GM19372 (cell line): ENCODE results near the gene NUP93.
A peak's percentile ranks its signal among the peaks of the same experiment; 100 is the strongest.

ENCODE experiments used
- ATAC-seq: cut with Tn5 transposase; IDR thresholded peaks from one replicate; pipeline ENCODE4 v1.9.1; 2021; ENCODE audit warnings: mild to moderate bottlenecking, low read depth, moderate library complexity; ENCODE audit not compliant: unreplicated experiment

Gene NUP93

DNA sequence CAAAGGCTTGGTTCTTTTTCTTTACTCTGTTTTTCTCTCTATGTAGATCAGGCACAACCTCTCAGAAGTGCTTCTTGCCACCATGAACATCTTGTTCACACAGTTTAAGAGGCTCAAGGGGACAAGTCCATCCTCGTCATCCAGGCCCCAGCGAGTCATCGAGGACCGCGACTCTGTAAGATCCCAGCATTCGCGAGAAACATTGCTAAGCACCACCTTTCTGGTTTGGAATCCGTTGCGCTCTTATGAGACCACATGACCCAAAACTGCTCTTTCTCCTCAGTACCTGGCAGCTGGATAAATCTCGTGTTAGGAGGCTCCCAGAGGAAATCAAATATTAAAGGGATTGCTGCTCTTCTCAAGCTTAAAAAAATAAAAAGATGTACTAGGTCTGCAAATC, 111.7 kb downstream of the NUP93 start:
- ATAC-seq: no peak

DNA sequence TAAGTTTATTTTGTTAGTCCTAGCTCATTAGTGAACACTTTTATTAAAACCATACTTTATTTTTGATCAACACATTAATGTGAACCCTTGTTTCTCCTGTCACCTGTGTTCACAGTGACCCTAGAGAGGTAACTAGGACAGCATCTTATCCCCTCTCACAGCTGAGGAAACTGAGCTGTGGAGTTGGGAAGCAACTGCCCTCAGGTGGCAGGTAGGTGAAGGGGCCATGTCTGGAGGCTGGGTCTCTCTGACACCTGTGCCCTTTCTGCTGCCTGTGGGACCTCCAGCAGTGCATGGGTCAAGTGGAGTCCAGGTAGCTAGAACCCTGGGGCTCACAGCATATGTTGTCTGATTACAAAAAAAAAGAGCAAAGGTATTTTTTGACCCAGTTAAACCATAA, 112.2 kb downstream of the NUP93 start:
- ATAC-seq: no peak

DNA sequence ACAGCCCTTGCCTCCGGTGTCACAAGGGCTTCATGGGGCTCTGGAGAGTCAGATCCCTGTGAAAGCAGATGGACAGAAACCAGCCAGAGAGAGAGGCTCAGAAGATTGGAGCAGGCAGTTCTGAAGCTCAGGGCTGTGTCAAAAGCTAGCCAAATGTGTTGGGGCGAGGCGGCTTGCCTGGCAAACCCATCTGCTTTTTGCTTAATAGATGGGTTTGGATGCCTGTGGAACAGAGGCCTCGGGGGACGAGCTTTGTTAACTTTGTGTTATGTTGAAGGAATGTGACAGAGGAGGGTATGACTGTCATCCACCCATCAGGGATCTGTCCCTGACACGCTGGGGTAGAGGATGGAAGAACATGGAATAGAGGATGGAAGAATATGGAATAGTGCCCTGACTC, 114.1 kb downstream of the NUP93 start:
- no peak for ATAC-seq

DNA sequence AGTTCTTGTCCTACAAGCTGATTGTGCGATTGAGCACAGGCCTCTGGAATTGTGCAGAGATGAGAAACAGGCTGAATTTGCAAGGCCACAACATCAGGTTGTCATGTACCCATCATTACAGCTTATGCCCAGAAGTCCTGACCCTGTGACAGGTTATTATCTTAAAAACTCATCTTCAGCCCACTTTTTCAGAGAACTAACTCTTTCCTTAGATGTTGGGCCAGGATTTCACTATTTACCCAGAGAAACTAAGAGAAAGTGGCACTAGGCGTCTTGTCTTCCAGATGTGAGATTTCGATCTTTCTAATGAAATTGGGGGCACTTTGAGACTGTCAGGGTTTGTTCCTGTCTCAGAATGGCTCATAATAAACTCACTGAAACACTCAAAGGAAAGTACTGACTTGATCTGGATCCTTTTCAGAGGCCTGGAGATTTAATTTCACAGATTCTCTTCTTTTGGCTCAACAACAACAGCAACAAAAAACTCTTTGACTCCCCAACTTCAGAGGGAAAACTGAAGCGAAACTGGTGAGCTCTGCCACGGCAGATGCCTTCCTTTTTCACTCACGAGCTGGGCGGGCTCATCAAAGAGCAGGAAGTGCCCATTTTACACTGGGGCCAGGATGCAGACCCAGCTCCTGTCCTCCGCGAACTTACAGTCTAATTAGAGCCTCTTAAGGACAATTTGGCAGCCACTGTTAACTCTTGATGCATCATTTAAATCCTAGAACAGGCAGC, 117.4 kb downstream of the NUP93 start:
- ATAC-seq: no peak

DNA sequence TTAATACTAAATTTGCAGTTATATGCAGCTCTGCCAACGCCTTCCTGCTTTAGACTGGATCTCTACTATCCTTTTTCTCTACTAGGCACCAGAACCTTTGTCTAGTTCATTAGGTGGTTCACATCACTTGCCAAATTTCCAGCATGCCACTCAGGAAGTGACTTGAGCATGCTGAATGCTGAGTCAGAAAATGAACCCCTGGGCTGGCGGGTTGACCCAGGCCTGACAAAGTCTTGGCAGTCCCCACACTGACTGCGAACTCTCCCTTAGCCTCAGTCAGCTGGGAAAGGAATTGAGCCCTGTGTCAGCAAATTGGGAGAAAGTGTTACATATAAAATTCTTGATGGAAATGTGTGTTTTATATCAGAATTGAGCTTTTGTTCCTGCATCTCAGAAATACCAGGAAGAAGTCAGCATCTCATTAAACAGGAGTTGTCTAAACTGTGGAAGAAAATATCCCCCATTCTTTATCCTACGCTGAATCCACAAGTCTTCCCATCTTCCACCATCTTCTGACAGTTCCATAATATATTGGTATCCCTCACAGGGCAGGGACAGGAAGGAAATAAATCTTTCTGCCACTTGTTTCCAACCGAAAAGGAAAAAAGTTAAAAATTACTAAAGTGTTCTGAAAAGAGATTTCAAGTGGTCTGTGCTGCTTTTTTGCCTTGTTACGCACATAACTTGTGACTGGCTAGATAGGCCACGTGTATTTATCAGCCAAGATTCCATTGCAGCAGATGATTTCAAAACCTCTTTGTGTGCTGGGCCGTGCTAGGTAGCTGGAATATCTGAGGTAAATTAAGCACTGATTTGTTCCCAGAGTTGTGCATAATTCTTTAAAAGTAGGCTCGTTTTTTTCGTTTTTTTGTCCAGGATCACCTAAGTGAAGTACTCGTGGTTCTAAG, 118.4 kb downstream of the NUP93 start:
- ATAC-seq: no peak

DNA sequence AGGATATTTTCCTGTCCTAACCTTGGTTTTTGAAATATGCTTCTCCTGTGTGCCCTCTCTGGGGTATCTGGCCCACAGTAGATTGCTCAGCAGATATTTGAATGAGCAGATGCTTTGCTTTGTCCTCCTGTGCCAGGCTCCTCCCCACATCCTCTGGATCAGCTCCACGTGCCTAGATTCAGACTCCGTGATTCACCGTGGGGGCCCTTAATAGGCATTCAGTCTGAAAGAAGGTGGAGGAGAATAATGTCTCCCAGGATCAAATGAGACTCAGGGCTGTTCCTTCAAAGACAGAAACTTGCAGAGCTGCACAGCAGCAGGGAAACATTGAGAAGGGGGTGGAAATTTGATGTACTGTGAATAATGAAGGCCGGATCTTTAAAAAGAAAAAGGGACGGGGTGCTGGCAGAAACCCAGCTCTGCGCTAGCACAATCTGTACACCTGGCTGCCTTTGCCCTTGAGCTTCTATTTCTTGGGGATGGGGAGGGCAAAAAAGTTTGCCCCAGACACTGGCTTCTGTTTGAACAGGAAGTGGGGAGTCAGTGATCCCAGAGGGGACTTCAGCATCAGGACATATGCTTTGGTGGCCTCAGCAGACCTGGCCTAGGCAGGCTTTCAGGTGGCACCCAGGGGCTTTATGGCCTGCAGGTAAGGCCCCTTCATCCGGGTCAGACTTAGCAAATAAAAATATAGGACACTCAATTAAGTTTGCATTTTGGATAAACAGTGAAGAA, 119.2 kb downstream of the NUP93 start:
- ATAC-seq: no peak

DNA sequence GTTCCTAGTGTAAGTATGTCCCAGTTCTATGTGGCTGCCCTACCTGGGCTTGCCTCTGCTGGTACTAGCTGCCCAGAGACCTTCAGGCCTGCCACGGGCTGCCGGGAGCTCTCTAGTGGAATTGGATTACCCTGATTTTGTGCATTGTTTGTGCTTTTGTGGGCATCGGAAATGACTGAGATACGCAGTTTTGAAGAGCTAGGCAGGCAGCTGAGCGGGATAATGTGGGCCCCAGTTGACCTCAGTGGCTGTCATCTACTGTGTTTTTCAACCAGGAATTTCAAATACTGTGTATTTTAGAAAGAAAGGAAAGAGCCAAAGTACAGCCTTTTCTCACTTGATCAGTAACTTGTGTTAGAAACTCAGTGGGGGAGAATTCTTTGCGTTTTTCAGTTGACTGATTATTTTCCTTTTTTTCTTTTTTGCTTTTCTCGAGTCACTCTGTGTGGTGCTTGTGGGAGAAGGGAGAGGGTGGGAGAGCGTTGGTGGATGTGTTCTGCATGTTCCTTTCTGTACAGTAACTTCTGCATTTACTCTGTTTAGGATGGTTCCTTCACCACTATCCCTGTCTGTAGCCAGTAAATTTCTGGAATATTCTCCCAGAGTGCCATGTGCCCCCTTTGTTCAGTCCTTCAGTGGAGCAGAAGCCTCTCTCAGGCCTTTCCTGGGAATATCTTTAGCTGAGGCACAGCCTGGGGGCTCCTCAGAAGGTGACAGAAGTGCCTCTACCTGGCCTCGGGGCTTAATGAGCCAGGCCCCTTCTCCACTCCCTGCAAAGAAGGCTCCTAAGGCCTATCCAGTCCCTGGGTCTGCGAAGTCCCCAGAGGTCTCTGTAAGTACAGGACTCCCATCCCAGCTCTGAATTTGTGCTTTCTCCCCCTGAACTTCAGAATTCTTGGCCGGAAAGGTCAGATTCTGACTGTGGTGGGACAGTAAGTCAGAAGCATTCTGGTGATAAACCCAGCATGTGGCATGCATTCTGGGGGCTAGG, 120.1 kb downstream of the NUP93 start:
- ATAC-seq: no peak

DNA sequence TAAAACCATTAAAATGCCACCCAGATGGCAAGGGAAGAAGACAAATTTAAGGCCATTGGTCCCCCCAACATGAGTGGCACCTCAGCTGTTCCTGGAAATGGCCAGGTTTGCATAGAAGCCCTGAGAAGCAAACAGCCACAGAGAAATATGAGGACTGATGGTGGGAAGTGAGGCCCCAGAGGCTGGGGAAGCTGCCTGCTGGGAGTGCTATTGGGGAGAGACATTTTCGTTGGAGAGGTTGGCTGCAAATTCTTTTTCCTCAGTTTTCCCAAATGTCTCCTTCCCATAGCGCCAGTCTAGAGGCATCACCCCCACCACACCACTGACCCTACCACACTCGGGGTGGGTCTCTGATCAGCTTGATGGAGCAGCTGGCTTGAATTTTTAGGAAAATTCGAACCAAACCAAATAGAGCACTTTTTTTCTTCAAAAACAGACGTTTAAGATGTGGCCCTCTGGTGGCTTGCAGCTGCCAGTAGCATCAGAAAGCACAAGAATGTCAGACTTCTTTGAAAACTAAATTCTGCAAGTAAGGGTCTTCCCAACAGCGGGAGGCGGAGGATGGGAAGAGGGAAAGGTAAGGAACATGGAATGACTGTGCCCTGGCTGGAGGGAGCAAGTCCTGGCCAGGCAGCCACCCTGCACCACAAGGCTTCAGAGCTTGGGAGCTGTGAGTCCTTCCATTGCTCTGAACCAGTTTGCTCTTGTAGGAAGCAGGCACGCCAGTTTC, 121.9 kb downstream of the NUP93 start:
- no peak for ATAC-seq

DNA sequence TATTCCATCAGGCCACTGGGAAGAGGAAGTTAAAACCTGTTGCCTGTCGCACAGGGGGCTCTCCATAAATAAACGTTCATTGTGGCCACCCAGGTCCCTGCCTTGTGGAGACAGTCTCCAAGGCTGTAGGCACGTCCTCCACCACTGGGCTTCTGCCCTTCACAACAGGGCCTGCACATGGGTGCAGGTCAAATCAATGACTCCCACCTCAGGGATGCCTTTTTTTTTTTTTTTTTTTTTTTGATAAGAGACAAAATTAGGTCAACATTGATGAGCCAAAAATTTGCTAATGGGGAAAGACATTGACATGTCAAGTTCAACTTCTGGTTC, 122.4 kb downstream of the NUP93 start:
- ATAC-seq: no peak

DNA sequence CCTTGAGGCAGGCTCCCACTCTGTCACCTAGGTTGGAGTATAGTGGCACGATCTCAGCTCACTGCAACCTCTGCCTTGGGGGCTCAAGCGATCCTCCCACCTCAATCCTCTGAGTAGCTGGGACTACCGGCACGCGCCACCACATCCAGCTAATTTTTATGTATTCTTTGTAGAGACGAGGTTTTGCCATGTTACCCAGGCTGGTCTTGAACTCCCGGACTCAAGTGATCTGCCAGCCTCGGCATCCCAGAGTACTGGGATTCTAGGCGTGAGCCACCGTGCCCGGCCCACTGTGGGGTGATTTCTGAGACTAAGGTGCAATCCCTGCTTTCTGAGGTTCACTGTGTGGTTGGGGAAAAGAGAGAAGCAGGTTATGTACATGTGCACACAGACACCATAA, 123.0 kb downstream of the NUP93 start:
- no peak for ATAC-seq

DNA sequence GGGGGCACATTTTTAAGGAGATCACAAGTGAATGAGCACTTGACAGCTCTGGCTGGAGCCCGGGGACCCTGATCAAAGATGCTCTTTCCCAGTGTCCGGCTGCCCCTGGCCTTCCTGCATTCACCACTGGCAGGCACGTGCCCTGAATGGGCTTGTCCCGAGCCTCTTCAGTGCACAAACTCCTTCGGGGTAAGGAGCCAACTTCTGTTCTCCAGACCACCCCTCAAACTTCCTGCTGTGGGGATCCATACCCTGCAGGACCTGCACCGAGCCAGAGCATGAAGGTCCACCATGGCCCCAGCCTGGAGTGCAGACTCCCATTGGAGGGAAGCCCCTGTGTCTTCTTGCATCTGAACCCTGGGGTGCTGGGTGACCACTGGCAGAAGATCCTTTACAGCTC, 125.3 kb downstream of the NUP93 start:
- ATAC-seq: no peak

DNA sequence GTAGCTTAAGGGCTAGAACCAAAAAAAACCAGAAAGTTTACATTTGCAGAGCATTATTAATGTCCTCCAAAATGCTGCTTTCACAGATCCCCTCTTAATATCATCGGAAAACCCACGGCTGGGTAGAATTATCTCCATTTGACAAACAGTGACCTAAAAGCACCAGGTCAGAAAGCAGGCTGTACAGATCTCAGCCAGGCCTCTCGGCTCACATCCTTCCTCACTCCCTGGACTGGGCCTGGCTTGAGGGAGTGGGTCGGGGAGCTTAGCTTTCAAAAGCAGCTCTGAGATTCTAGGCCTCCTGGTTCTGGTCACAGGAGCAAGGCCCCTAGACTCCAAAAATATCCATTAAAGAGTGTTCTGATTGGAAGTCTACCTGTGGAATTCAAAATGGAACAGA, 126.0 kb downstream of the NUP93 start:
- no peak for ATAC-seq

DNA sequence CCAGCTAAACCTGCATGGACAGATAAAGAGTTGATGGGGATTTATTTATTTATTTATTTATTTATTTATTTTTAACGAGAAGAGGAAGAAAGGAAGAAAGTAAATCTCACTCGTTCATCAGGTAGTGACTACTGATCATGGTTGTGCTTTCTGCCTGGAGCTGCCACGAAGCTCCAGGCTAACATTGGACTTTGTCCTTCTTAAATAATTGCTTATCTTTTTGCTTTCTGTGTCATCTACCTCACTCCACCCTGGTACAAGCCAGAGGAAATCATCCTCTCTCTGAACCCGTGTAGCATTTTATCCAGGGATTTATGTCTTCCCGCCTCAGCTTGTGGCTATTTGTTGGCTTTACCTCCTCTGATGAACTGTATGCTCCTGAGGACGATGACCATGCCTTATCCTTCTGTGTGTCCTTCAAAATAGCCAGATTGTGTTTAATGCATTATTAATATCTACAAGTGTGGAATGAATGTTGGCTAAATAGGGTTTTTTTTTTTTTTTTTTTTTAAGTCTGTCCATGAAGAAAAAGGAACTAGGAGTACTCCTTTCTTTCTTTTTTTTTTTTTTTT, 127.0 kb downstream of the NUP93 start:
- no peak for ATAC-seq

DNA sequence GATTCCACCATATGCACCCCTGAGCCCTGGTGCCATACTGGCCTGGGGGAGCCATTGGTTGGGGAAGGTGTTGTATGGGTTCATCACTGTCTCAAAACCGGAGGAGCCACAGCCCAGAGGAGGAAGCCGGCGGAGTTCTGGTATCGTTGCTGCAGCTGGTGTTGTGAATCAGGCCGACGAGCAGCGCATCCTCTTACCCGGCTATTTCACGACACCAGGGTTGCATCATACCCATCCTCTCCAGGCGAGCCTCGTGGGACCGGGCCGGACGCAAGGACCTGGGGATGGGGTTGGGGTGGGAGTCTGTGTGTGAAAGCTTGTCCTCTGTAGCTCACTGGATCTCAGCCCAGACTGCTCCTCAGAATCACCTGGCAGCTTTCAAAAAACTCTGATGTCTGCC, 128.4 kb downstream of the NUP93 start:
- no peak for ATAC-seq

DNA sequence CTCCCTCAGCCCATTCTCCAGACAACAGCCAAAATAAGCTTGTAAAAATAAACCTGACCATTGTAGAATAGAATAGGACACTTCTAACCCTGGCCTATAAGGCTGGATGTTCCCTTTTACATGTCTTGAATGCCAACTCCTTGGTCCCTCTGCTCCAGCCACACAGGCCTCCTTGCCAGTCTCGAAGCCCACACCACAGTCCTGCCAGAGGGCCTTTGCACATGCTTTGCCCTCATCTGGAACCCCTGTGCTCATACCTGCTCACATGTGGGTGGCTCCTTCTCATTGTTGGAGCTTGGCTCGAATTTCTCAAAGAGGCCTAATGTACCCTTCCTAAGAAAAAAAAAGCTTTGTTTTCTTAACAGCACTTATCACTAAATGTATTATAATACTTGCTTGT, 129.7 kb downstream of the NUP93 start:
- ATAC-seq: no peak

DNA sequence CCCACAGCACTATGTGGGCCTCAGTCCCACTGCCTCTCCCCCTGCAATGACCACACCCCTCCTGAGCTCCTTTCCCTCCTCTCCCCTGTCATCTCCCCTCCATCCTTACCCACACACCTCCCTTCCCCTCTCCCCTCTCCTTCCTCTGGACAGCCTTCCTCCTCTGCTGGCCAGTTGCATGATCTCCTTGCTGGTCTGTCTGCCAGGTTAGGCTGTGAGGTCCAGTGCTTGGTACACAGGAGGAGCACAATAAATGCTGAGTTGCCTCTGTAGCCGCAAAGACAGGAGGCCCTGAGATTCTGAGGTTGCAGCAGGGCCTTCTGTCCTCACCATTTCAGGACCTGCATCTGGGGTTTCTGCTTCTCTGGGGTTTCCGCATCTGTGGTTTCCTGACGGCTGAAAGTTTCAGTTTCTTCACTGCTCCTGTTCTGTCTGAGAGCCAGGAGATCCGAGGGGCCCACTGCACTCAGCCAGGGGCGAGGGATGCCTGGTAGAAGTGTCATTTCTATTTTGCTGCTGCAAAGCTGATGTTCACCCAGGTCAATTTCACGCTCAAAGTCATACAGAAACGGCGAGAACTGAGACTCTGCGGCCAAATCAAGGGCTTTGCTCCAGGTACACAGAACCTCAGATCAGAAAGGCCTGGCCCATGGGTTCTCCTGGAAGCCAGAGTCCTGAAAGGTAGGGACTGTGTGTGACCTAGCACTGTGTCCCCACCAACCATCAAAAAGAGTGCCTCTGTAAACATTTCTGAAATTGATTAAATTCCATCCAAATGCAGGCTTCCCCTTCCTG, 130.5 kb downstream of the NUP93 start:
- ATAC-seq: peak; percentile 68

DNA sequence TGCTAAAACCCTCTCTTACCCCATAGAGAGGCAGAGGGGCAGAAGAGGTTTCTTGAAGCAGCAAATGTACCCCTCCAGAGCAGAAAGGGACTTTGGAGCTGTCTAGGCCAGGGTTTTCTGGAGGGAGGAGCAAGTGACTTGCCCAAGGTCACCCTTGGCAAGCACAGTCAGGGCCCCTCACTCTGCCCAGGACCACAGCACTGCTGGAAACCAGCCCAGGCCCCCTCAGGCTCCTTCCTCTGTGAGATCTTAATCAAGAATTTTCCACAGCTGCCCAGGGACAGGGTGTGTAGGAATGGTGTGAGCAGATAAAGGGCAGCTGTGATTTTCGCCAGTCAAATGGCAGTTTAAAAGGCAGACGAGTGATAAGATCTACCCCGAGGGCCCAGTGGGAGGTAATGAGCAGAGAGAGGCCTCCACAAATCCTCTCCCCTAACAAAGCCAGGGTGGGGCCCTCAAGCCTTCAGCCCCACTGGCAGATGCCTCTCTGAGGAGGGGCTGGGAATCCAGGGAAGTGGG, 131.2 kb downstream of the NUP93 start:
- no peak for ATAC-seq

DNA sequence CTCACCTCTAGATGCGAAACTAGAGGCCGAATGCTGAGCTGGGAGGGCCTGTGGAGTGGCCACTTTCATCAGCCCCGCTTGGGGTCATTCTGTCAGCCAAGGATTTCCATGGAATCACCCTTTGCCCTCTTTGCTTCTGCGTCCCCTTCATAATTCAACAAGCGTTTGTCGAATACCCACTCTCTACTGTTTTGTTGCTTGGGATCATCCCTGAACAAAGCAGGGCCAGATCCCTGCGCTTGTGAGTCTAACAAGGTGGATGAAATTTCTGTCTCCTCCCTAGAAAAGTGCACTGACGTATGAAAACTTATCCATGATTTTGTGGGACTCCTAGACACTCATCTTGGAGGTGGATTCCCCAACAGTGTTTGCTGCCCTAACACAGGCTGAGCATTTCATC, 131.8 kb downstream of the NUP93 start:
- ATAC-seq: no peak
